ENCODE data around the gene PAQR5. TPM values are rescaled to one million over a fixed set of nuclear protein-coding genes. Genes with fewer than 3 reads are reported as not detected.

Gene PAQR5
- total and polyA plus RNA-seq, 9 of the 15 experiments (the other 6 are each of a cell fraction or from before 2014, with no cell fraction given), result 0.04 to 0.08 TPM; not detected in 7

- TF ChIP-seq ZBTB5 (IDR thresholded peaks at IDR 0.05), result no peak
- peak; percentile 24; the same call in 1 of the 2 replicates for TF ChIP-seq HNRNPL (IDR thresholded peaks at IDR 0.05; ENCODE audit: low read depth, low read length)
- TF ChIP-seq CGGBP1 (CRISPR knock-in tag; IDR thresholded peaks at IDR 0.05), result no peak
- TF ChIP-seq ZNF347 (CRISPR knock-in tag; IDR thresholded peaks at IDR 0.05; ENCODE audit: low read depth), result no peak
- no peak for TF ChIP-seq HDGF (IDR thresholded peaks at IDR 0.05)
- TF ChIP-seq FOXA1 (IDR thresholded peaks at IDR 0.05; ENCODE audit: borderline replicate concordance), result no peak
- no peak for TF ChIP-seq ZNF398 (CRISPR knock-in tag; IDR thresholded peaks at IDR 0.05)
- TF ChIP-seq ZNF830 (CRISPR knock-in tag; IDR thresholded peaks at IDR 0.05), result no peak
- TF ChIP-seq CREM (IDR thresholded peaks at IDR 0.05; ENCODE audit: low read depth), result peak; percentile 40; the same call in 1 of the 2 replicates
- 0 out of 2 replicates have a peak, but pooled peaks have one; percentile 6 for TF ChIP-seq ATF1 (CRISPR knock-in tag; IDR thresholded peaks at IDR 0.05)
- peak; percentile 63; the same call in 1 of the 2 replicates for TF ChIP-seq ATF1 (tag; IDR thresholded peaks at IDR 0.05)
- peak; percentile 84 for TF ChIP-seq SAP30 (IDR thresholded peaks at IDR 0.05; ENCODE audit: borderline replicate concordance, insufficient read depth, low read depth, low read length, poor library complexity, severe bottlenecking)
- TF ChIP-seq ZZZ3 (IDR thresholded peaks at IDR 0.05), result no peak
- TF ChIP-seq RB1 (IDR thresholded peaks at IDR 0.05; ENCODE audit: low read depth), result peak; percentile 69
- no peak for TF ChIP-seq SREBF2 (CRISPR knock-in tag; IDR thresholded peaks at IDR 0.05)
- no peak for TF ChIP-seq SLC30A9 (CRISPR knock-in tag; IDR thresholded peaks at IDR 0.05)
- TF ChIP-seq HINFP (tag; conservative IDR thresholded peaks at IDR 0.05; ENCODE audit: low read depth), result no peak
- TF ChIP-seq ESRRA (IDR thresholded peaks at IDR 0.05; ENCODE audit: borderline replicate concordance, low read depth), result 0 out of 2 replicates have a peak, but pooled peaks have one; percentile 24
- no peak for TF ChIP-seq NCOA6 (IDR thresholded peaks at IDR 0.05)
- TF ChIP-seq ZNF511 (CRISPR knock-in tag; IDR thresholded peaks at IDR 0.05), result no peak; the same call in none of the 2 replicates
- TF ChIP-seq ZNF785 (CRISPR knock-in tag; IDR thresholded peaks at IDR 0.05), result no peak
These were observed 154.2 kb downstream of the PAQR5 start, which contains the start of gene RPLP1 (continued) for GRCh38 chr15:69452692-69453521.
